Right atrium auricular region (tissue), 2 donors: ENCODE data around the gene TBX15. TPM values are rescaled to one million over a fixed set of nuclear protein-coding genes. Genes with fewer than 3 reads are reported as not detected.

Experiments
- DNase-seq: peaks from one replicate; pipeline ENCODE4 v3.0.0-alpha.2; 2019; ENCODE audit warnings: low spot score
- H3K27ac ChIP-seq, 2 donors: fragments of 200-600 bp; sonication (generic); 1 replicate in 1 of 2; 2 replicates in 1 of 2; pipeline ENCODE4 v1.5.1; 2016 to 2019
- H3K27me3 ChIP-seq, 2 donors: fragments of 200-600 bp; sonication (generic); one replicate each; pipeline versions ENCODE4 v1.5.1 to v1.6.0; 2017 to 2019
- H3K36me3 ChIP-seq: fragments of 200-600 bp; sonication (generic); one replicate; pipeline ENCODE4 v1.5.1; 2016
- H3K4me1 ChIP-seq, 2 donors: fragments of 200-600 bp; sonication (generic); one replicate each; pipeline versions ENCODE4 v1.5.1 to v1.6.0; 2017 to 2019
- H3K4me3 ChIP-seq, 2 donors: fragments of 200-600 bp; sonication (generic); 1 replicate in 1 of 2; 2 replicates in 1 of 2; pipeline ENCODE4 v1.5.1; 2017 to 2019; ENCODE audit warnings: mild to moderate bottlenecking in 1 of 2, moderate library complexity in 1 of 2
- H3K9me3 ChIP-seq, 2 donors: fragments of 200-600 bp; sonication (generic); one replicate each; pipeline ENCODE4 v1.5.1; 2019
- CTCF ChIP-seq, 2 donors: fragments of 200-600 bp; sonication (generic); IDR thresholded peaks; one replicate each; pipeline ENCODE4 v1.5.1; 2019; ENCODE audit warnings: antibody characterized with exemption in 2 of 2
- total RNA-seq, 2 donors: library from RNA; depleted of rRNA; stranded (reverse); fragments of >200 nt; gene quantifications; one replicate each; pipeline ENCODE4 v1.1.0, GENCODE V29; 2016

The TBX15 gene
- total RNA-seq, 2 donors from 2014 or later: 2.1 to 3.6 TPM

DNA sequence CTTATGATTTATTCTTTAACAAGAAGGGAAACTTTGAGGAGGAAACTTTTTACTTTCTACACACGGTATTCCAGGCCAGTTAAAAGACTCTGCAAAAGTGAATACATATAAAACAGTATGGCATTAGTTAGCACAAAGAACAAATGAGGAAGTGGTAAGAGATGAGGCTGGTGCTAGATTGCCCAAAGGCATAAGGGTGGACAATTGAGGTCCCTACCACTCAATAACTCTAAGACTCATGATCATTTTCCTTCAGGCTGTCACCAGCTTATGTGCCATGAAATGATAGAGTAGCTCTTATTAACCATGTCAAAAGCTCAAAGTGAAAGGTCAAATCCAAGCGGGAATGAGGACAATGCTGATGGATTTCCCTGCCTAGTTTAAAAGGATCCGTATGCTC is 124.5 kb downstream of the TBX15 start:
- Histone ChIP-seq H3K4me3 (no peak overlapping the region), H3K9me3 (no peaks in the 10 kb centered on the region)
- TF ChIP-seq CTCF (IDR thresholded peaks at IDR 0.05): no peak

DNA sequence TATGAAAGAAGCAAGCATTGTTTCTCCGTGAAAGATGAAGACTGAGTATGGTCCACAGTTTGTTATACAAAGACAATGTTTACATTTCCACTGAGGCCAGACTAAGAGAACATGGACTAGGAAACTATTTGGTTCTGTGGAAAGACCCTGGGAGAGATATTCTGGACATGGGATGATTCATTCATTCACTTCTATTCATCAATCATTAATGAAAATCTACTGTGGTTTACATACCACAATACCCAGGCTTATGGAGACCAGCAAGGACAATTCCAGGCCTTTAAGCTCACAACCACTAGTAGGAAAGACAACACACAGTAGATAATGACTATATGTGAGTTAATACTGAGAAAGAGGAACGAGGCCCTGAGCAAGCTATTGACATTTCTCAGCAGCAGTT is 125.4 kb downstream of the TBX15 start:
- TF ChIP-seq CTCF (IDR thresholded peaks at IDR 0.05): no peak
- H3K27me3 ChIP-seq: no peaks in the 10 kb centered on the region
- DNase-seq: no peak
- no peak overlapping the region for H3K4me3 ChIP-seq
- H3K36me3 ChIP-seq: no peaks in the 10 kb centered on the region
- no peak overlapping the region for H3K27ac ChIP-seq
- no peaks in the 10 kb centered on the region for H3K9me3 ChIP-seq
- H3K4me1 ChIP-seq: no peaks in the 10 kb centered on the region

More for the DNA sequence above, 124.5 kb downstream of the TBX15 start:
- H3K36me3 ChIP-seq: no peaks in the 10 kb centered on the region
- no peak for DNase-seq
- no peak overlapping the region for H3K27ac ChIP-seq
- H3K27me3 ChIP-seq: no peaks in the 10 kb centered on the region
- no peaks in the 10 kb centered on the region for H3K4me1 ChIP-seq

DNA sequence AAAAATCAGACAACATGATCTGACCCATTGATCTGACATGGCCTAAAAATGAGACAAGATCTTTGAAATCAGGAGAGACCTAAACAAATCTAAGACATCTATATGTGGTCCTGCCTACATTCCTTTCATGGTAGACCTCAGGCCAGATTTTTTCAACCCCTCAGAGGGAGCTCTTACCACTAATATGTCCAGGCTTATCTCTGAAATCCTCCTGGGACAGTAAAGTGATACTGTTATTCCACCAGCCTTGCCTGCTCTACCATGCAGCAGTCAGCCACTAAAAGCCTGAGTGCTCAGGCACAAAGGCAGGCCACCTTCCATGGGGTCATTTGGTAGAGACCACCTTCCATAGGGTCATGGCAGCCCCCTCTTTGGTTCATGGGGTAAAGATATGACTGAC is 126.9 kb downstream of the TBX15 start:
- no peaks in the 10 kb centered on the region for H3K9me3 ChIP-seq
- H3K4me3 ChIP-seq: no peak overlapping the region
- H3K27me3 ChIP-seq: no peaks in the 10 kb centered on the region
- H3K4me1 ChIP-seq: no peaks in the 10 kb centered on the region
- no peaks in the 10 kb centered on the region for H3K36me3 ChIP-seq
- no peak overlapping the region for H3K27ac ChIP-seq
- DNase-seq: no peak
- no peak for TF ChIP-seq CTCF (IDR thresholded peaks at IDR 0.05)

- H3K27ac ChIP-seq: no peak overlapping the region
- no peaks in the 10 kb centered on the region for H3K36me3 ChIP-seq
- H3K4me1 ChIP-seq: no peaks in the 10 kb centered on the region
- no peak for TF ChIP-seq CTCF (IDR thresholded peaks at IDR 0.05)
- DNase-seq: no peak
- no peak overlapping the region for H3K4me3 ChIP-seq
- no peaks in the 10 kb centered on the region for H3K27me3 ChIP-seq
- no peaks in the 10 kb centered on the region for H3K9me3 ChIP-seq
These were observed 128.1 kb downstream of the TBX15 start for GRCh38 chr1:118859999-118860398.

DNA sequence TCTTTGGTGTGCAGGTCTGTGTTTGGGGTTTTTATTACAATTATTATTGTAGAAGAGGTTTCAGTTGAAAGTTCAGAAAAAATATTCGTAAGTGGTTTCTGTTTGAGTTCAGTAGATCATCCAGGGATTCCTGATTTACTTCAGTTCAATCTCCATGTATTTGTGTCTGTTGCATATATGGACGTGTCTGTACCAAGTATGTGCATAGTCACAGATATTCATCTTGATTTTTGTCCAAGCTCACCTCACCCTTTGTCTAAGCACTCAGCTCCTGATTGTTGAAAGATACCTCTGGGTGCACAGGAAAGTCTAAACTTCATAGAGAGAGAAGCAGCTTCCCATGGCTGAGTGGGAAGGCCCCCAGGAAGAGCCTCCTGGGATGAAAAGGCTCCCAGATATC is 141.7 kb downstream of the TBX15 start:
- H3K4me1 ChIP-seq: no peaks in the 10 kb centered on the region
- DNase-seq: no peak
- H3K27ac ChIP-seq: no peak overlapping the region
- no peak for TF ChIP-seq CTCF (IDR thresholded peaks at IDR 0.05)
- H3K27me3 ChIP-seq: no peaks in the 10 kb centered on the region
- H3K36me3 ChIP-seq: no peaks in the 10 kb centered on the region
- no peak overlapping the region for H3K4me3 ChIP-seq
- H3K9me3 ChIP-seq: no peaks in the 10 kb centered on the region

GRCh38 chr1:118842452-118843201 is 145.5 kb downstream of the TBX15 start:
- no peak for DNase-seq
- Histone ChIP-seq H3K27me3 (no peaks in the 10 kb centered on the region), H3K36me3 (no peaks in the 10 kb centered on the region), H3K4me3 (no peak overlapping the region), H3K27ac (no peak overlapping the region), H3K4me1 (no peaks in the 10 kb centered on the region), H3K9me3 (no peaks in the 10 kb centered on the region)
- no peak for TF ChIP-seq CTCF (IDR thresholded peaks at IDR 0.05)
